GM18520 (cell line): ENCODE data around the gene UCMA.
"Not testable (repeated sequence)": the region's sequence is repeated elsewhere in the genome, so short reads cannot be mapped to it uniquely, and the experiment has no call there.

Experiments used
- ATAC-seq: cut with Tn5 transposase; IDR thresholded peaks from one replicate; pipeline ENCODE4 v1.9.1; 2021; ENCODE audit not compliant: unreplicated experiment

Gene UCMA

DNA sequence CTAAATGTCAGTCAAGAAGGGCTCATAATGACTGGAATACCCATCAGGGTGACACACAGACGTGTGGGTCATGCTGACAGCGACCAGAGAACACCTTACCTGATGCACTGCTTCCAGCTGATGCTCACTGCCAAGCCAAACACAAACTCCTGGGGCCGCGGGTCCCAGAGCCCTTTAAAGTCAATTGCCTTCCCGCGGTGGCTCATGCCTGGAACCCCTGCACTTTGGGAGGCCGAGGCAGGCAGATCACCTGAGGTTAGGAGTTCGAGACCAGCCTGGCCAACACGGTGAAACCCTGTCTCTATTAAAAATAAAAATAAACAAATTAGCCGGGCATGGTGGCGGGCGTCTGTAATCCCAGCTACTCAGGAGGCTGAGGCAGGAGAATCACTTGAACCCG, 562 bp upstream of the UCMA start:
- not testable (repeated sequence) for ATAC-seq

GRCh38 chr10:13233358-13233757, 816 bp downstream of the UCMA start:
- no peak for ATAC-seq

GRCh38 chr10:13231808-13232207, 2.4 kb downstream of the UCMA start:
- ATAC-seq: no peak

DNA sequence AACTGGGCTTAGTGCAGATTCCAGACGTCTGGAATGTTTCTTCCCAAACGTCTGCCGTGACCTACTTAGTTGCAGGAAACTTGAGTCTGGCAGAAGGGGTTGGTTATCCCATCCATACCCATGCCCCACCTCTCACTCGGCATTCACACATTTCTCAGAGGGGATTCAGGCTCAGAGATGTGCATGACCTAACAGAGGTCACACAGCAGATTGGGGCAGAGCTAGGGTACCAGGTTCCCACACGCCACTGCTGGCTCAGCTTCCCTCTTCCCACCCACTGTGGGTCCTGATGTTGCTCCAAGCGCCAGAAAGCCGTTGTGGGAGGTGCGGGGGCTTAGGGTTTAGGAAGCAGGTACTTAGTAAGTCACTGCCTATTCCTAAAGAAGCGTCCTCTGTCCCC, 3.0 kb downstream of the UCMA start:
- ATAC-seq: no peak

DNA sequence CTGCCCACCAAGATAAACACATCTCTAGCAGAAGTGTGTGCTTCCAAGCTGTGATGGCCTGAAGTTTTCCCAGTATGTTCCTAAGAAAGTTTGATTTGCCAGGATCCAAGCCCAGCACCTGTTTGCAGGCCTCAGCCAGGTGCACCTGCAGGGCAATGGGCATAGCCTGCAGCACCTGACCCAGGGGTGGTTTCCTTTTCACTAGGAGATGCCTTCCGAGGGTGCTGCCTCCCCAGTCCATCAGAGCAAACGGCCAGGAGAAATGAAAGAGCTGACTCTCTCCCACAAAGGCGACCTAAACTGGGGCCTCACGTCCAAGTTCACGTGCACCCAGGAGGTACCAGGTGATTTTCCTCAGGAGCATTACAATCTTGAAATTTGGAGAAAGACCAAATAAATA, 7.1 kb downstream of the UCMA start:
- ATAC-seq: no peak

DNA sequence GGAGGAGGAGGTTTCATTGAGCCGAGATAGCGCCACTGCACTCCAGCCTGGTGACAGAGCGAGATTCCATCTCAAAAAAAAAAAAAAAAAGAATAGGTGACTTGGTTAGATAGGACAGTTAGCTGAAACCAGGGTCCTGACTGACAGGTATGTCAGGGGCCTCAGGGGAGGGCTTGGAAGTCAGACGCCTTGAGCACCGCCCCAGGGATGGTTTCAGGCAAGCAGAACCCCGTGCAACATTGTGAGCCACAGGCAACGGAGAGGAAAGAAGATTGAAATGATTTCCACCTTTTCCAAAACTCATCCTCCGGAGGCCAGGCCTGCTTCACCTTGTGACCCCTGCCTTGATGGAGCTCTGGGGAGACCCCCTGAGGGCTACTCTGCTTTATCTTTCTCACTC, 8.6 kb downstream of the UCMA start:
- no peak for ATAC-seq

GRCh38 chr10:13224210-13224995, 9.8 kb downstream of the UCMA start:
- ATAC-seq: no peak

DNA sequence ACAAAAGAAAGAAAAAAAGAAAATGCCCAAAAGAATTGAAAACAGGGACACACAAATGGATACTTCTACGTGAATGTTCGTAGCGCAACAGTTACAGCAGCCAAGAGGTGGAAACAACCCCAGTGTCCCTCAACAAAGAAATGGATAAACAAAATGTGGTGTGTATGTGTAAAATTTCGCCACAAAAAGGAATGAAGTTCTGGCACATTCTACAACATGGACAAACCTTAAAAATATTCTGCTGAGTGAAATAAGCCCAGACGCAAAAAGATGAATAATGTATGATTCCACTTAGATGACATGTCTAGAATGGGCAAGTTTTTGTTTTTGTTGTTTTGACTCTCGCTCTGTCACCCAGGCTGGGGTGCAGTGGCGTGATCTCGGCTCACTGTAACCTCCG, 10.9 kb downstream of the UCMA start:
- no peak for ATAC-seq

DNA sequence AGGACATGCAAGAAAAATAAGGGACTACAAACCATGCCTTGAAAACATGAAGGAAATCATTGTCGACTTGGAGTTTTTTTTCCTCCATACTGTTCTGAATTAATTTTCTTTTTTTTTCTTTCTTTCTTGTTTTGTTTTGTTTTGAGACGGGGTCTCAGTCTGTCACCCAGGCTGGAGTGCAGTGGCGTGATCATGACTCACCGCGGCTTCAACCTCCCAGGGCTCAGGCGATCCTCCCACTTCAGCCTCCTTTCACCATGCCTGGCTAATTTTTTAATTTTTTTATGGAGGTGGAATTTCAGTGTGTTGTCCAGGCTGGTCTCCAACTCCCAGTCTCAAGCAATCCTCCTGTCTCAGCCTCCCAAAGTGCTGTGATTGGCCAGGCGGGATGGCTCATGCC, 11.6 kb downstream of the UCMA start:
- no peak for ATAC-seq

DNA sequence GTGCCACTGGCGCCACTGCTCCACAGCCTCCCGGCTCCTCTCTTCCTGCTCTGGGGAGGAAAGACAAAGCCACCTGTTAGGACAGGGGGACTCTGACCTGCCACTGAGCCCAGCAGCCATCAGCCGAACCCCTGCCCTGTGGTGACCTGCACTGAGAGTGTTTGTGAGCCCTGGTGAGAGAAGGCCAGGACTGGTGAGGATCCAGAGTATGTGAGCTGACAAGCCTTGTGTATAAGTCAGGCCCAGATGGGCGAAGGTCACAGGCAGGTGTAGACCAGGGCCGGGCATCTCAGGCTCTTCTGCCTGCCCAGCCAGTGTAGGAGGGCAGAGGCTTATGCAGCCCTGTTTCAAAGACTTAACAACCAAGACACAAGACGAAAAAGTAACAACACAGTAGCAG, 12.0 kb downstream of the UCMA start:
- ATAC-seq: no peak

- no peak for ATAC-seq
Measured at GRCh38 chr10:13221572-13221971, 12.6 kb downstream of the UCMA start.

GRCh38 chr10:13219685-13220670, 14.2 kb downstream of the UCMA start:
- ATAC-seq: no peak

DNA sequence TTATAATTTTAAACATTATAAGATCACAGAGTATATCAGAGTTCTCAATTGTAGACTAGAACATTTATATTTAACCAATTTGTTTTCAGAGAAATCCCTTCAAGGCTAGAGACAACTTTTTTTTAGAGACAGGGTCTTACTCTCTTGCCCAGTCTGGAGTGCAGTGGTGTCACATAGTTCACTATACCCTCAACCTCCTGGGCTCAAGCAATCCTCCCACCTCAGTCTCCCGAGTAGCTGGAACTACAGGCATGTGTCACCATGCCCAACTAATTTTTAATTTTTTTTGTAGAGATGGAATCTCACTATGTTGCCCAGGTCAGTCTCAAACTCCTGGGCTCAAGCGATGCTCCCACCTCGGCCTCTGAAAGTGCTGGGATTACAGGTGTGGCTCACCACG, 15.3 kb downstream of the UCMA start:
- ATAC-seq: no peak

- no peak for ATAC-seq
Measured at GRCh38 chr10:13213163-13213562, 21.0 kb downstream of the UCMA start.

DNA sequence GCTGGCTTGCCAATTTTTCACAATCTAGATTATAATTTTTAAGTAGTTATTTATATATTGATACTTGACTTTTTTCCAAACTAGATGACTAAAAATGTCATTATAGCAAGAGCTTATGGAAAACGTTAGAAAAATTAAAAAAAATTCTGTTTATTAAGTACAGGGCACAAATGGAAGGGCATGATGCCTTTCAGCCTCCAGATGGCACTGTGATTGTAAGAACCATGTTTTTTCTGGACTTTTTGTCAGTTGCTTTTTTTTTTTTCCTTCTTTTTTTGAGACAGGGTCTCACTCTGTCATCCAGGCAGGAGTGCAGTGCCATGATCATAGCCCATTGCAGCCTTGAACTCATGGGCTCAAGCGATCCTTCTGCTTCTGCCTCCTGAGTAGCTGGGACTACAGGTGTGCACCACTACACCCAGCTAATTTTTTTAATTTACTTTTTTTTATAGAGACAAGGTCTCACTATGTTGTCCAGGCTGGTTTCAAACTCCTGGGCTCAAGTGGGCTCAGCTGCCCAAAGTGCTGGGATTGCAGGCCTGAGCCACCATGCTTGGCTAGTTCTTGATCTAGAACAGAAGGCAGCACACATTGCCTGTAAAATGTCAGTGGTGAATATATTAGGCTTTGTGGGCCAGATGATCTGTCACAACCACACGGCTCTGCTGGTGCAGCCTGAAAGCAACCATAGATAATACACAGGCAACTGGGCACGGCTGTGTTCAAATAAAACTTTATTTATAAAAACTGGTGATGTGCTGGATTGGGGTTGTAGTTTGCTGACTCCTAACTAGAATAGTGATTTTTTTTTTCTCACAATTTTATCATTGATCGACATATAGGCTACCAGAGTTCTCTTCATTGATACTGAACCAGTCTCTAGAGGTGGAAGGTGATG, 27.4 kb downstream of the UCMA start:
- no peak for ATAC-seq

GRCh38 chr10:13206091-13206490, 28.1 kb downstream of the UCMA start:
- ATAC-seq: no peak

- no peak for ATAC-seq
Measured at GRCh38 chr10:13201132-13201531, 33.0 kb downstream of the UCMA start.

DNA sequence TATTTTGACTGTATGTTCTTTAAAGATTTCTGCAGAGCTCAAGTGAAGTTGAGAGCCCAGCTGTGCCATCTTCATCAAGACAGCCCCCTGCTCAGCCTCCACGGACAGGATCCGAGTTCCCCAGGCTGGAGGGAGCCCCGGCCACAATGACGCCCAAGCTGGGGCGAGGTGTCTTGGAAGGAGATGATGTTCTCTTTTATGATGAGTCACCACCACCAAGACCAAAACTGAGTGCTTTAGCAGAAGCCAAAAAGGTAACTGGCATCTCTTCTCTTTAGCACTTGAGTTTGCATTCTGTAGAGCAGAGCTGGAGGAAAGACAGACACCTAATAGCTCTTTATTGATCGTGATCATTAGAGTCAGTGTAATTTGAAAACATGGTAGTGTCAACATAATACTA, 39.2 kb downstream of the UCMA start:
- ATAC-seq: no peak

GRCh38 chr10:13193637-13194036, 40.5 kb downstream of the UCMA start:
- ATAC-seq: no peak

DNA sequence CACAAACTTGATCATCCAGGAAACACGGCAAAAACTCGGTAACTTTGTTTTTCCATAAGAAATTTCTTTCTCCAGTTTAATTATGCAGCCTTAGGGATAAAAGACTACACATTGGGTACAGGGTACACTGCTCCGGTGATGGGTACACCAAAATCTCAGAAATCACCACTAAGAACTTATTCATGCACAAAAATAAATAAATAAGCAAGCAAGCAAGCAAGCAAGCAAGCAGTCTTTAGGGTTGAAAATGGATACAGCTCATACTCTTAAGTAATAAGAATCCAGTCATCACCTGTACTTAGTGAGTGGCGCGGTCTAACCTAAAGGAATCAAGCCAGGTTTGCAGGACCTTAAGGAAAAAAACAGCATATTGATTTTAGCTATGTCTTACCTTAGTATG, 42.8 kb downstream of the UCMA start:
- no peak for ATAC-seq

DNA sequence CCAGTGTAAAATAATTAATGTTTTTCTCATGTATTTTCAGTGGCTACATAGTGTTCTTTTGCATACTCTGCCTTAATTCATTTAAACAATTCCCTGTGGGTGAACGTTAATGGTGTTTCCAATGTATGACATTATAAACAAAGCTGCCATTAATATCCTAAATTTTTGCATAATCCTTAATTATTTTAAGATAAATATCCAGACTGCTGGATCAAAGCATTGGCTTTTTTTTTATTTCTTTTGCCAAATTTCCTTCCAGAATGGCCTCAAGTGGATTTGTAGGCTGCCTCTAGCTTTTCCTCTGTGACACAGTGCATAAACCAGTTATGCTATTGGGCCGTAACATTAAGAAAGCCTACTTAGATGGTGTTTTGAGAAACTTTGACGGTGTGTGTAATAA, 43.4 kb downstream of the UCMA start:
- ATAC-seq: no peak
